Tongue (tissue), 2 donors: ENCODE data around the gene ZNF747. TPM values are rescaled to one million over a fixed set of nuclear protein-coding genes. Genes with fewer than 3 reads are reported as not detected.

Source experiments
- DNase-seq: peaks from one replicate; pipeline ENCODE4 v3.0.0-alpha.2; 2015
- total RNA-seq: library from RNA; depleted of rRNA; stranded (reverse); fragments of >200 nt; gene quantifications from one replicate; pipeline ENCODE4 v1.2.3, GENCODE V29; 2014

ZNF747 gene
- 14.7 TPM for total RNA-seq

DNA sequence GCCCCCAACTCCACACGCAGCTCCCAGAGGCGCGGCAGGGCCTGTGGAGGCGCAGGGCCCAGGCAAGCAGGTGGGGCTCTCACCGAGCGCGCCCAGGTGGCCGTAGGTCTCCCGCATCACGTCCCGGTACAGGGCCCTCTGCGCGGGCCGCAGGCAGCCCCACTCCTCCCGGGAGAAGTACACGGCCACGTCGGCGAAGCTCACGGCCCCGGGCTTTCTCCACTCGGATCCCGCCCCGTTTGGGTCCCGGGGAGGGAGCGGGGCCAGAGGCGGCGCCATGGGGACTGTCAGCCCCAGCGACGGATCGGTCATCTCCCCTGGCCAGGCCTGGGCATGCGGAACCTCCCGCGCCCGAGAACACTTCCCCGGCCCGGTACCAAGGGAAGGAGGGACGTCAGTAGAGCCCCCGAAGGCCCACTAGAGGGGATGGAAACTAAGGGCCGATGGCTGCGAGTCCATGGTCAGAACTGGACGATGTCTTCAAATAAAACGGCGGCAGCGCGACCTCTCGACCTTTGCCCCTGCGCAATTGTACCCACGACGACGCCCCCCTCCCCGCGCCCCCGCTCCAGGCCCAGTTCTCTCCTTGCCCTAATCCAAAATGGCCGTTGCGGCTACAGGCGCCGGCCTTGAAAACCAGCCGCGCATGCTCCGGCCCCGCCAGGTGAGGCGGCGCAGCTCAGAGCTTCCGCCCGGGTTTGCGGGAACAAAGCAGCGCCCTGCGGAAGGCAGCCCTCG, at the start of gene ZNF747:
Gene ZNF747, minus strand, starts transcription at position 491 of the 738 bp plus-strand sequence. Its CDS starts 179 bp downstream, at position 312.
- peak; percentile 97 for DNase-seq

DNA sequence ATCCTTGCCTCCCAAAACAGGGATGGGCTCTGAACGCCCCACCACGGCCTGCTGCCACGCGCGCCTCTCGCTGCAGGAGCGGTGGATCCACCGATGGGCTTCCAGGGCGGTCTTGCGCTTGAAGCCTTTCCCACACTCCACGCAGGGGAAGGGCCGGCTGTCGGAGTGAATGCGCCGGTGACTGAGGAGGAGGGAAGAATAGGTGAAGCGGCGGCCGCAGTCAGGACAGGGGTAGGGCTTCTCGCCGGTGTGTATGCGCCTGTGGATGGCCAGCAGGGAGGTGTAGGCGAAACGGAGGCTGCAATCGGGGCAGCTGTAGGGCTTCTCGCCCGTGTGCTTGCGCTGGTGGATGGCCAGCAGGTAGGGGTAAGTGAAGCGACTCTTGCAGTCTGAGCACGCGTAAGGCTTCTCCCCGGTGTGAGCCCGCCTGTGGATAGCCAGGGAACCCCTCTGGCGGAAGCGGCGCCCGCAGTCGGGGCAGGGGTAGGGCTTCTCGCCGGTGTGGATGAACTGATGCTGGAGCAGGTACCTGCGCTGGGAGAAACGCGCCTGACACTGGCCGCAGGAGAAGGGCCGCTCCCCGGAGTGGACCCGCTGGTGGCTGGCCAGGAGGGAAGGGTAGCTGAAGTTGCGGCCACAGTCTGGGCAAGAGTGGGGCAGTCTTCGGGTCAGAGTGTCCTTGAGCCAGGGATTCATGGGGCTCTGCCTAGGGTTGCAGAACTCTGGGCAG, 48.1 kb upstream of the ZNF747 start:
- no peak for DNase-seq

DNA sequence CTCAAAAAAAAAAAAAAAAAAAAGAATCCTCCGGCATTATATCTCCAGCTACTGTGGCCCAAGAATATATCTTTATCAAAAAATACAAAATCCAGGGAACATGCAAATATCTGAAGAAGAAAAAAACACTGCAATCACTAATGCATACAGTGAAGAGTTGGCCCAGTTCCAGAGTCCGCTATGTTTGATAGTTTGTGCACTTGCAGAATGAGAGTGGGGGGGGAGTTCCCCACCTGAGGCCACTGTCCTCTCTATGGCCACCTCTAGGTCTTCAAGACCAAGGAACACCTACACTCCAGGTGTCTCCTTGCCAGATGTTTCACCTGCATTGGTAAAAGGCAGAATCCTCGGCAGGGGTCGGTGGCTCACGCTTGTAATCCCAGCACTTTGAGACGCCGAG, 46.8 kb upstream of the ZNF747 start:
- no peak for DNase-seq

DNA sequence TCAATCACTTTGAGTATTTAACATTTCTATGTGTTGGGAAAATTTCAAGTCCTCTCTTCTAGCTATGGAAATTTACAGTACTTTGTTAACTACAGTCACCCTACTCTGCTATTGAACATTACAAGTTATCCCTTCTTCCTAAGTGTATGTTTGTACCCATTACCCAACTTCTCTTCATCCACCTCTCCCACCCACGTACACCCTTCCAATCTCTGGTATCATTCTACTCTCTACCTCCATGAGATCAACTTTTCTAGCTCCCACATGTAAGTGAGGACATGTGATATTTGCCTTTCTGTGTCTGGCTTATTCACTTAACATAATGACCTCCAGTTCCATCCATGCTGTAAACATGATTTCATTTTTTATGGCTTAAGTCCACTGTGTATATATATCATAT, 40.0 kb upstream of the ZNF747 start:
- no peak for DNase-seq

DNA sequence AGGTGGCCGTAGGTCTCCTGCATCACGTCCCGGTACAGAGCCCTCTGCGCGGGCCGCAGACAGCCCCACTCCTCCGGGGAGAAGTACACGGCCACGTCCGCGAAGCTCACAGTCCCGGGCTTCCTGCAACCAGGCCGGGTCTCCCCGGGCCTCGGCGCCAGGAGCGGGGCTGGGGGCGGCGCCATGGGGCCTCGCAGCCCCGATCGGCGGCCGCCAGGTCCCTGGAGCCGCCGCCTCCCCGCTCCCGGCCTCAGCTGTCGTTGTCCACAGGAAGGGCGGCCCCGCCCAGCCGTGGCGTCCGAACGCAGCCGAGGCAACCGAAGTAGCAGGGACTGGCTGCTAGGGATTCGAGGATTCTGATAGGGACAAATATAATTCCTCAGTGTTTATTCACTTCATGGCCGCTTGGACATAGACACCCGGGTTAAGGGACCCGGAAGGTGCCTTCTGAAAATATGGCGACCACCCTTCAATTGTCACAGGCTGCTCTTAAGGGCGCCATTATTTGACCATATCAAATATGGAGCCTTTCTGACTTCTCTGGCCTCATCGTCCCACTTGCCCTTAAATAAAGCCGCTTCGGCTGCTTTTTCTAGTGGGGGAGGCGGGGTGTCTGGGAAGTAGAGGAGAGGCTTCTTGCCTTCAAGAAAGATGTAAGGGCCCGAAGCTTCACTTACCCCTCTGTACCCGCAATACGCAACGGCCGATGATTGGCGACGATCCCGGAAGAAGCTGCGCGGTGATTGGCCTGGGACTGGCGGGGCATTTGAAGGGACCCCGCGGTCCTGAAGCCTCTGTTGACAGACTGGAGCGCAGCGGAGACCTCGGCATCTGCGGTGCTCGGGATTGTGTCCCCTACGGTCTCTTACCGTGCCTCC, 37.0 kb upstream of the ZNF747 start, which contains the start of gene ZNF688:
Gene ZNF688, minus strand, starts transcription at position 270 of the 878 bp plus-strand sequence. Its CDS starts 85 bp downstream, at position 185.
- DNase-seq = peak; percentile 99

DNA sequence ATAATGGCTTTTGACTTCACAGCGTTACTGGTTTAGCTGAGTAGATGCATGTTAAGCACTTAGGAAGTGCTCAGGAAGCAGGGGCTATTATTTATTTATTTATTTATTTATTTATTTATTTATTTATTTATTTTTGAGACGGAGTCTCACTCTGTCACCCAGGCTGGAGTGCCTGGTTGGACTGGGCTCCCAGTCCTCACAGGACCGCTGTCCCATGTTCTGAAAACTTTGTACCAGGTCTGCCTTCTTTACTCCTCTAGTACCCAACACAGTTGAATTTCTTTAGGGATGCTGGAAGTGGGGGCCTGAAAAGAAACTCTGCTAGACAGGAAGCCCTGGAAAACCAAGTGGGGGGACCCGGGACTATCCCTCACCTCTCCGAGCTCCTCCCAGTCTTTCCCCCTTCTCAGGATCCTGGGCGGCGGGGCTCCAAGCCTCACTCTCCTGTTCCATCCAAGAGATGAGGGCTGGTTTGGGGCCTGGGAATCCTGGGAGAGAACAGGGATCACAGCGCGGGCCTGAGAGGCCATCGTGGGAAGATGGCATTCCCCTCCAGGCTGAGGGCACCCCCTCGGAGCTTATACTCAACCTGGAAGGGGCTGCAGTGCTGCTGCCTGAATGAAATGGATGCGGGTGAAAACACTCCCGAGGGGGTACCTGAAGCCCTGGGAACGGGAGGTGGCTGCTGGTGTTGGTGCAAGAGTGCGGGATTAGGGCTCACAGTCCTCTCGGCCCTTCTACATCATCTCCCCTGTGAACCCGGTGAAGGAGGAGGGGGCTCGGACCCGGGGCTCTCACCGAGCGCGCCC, 36.2 kb upstream of the ZNF747 start:
- DNase-seq = peak; percentile 68

DNA sequence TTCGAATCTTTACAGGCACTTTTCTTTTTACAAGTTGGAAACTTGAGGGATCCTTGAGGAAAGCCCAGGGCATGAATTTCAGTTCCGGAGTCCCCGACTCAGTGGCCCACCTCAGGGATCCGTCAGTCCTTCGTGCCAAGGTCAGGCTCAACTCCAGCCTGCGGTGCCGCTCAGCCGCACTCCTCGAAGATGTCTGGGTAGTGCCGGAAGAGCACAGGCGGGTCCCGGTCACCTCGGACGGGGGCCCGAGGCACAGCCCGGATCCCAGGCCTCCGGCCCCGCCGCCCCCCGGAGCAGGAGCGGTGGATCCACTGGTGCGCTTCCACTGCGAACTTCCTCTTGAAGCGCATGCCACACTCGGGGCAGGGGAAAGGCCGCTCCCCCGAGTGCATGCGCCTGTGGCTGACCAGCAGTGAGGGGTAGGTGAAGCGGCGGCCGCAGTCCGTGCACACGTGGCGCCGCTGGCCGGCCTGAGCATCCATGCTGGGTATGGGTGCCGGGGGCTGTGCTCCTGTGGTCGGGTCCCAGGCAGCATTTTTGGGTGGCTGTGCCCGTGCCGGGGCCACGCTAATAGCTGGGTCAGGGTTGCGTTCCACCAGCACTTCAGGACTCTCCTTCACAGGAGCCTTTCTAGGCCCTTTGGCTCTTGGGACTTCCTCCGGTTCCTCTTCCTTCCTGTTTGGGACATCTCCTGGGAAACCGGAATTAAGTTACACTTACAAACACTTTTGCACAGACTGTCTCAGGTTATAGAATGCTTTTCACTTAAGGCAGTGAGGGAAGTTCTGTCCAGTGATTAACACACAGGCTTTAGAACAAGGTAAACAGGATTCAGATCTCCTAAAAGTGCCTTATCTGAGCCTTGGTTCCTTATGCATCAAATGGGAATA, 35.3 kb upstream of the ZNF747 start:
- no peak for DNase-seq

DNA sequence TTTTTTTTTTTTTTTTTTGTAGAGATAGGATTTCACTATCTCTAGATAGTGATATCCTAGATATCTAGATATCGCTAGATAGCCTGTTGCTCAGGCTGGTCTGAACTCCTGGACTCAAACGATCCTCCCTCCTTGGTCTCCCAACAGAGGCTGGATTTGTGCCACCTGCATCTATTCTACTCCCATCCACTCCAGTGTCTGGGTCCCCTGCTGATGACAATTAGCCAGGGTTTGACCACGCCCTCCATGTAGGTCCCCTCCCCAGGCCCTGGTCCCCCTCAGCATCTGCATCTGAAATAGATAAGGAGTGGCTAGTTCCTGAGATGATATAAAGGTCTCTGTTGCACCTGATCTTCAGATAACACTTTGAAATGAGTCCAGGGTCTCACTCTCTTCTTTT, 34.6 kb upstream of the ZNF747 start:
- DNase-seq = no peak

DNA sequence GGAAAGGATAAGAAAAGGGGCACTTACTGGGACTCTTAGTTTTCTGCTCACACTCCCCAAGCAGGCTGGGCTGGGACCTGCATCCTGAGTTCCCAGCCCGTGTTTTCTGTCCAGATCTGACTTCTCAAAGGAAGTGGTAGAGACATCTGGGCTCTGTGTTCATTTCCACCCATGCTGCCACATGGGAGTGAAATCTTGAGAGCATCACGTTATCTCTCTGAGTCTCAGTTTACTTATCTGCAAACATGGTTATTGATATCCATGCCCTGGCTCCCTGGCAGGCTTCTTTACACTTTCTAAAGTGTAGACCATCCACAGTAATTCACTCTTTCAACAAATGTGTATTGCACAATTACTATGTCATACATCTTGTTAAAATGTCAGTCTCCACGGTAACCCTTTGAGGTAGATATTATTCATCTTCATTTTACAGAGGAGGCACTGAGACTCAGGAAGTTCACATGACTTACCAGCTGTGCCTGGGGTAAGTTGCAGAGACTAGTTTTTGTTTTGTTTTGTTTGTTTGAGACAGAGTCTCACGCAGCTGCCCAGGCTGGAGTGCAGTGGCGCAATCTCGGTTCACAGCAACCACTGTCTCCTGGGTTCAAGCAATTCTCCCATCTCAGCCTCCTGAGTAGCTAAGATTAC, 33.5 kb upstream of the ZNF747 start:
- DNase-seq = no peak

DNA sequence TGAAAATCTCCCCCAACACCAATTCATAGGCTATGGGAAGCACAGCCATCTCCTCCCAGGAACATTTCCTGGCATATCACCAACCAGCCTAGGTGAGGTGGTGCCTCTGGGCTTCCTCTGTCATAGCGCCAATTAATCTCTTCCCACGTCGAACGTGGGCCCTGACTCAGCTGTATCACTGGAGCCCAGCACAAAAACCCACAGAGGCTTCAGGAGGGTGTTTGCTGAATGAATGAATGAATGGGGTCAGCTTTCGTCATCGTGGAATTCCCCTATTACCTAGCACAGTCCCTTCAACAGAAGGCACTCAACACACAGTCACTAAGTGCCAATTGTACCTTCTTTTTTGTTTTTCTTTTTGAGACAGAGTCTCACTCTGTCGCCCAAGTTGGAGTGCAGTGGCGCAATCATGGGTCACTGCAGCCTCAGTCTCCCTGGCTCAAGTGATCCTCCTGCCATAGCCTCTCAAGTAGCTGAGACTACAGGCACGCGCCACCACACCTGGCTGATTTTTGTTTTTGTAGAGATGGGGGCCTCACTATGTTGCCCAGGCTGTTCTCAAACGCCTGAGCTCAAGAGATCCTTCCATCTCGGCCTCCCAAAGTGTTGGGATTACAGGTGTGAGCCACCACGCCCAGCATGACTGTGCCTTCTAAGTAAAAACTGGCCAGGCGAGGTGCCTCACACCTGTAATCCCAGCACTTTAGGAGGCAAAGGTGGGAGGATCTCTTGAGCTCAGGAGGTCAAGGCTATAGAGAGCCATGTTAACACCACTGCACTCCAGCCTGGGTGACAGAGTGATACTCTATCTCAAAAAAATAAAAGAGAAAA, 32.7 kb upstream of the ZNF747 start:
- no peak for DNase-seq

DNA sequence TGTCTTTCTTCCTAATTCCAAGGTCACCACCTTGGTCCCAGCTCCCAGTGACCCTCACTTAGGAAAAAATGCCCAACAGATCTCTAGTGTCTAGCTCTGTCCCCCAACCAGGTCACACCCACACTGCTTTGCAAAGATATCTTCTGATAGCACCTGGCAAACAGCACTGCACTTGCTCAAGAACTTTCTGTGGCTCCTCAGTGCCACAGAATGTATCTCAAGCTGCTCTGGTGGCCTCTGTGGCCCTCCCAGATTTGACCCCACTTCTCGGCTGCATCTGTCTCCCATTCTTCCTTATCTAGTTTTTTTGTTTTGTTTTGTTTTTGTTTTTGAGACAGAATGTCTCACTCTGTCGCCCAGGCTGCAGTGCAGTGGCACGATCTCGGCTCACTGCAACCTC, 31.9 kb upstream of the ZNF747 start:
- DNase-seq = no peak

DNA sequence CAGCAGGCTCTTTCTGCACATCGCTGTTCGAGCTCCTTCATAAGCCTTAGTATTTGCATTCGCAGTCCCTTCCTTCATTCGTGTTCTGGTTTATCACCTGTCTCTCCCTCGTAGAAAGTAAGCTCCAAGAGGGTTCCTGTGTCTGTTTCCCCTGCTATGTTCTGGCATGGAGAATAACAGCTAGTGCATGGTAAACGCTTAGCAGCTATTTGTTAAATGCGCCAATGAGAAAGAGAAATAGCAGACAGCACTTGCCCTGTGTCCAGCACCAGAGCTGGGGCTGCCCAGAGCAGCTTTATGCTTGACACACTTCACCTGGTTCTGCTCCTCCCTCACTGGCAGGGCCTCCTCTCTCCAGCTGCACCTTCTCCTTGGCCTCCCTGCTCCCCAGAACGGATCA, 31.3 kb upstream of the ZNF747 start:
- no peak for DNase-seq

DNA sequence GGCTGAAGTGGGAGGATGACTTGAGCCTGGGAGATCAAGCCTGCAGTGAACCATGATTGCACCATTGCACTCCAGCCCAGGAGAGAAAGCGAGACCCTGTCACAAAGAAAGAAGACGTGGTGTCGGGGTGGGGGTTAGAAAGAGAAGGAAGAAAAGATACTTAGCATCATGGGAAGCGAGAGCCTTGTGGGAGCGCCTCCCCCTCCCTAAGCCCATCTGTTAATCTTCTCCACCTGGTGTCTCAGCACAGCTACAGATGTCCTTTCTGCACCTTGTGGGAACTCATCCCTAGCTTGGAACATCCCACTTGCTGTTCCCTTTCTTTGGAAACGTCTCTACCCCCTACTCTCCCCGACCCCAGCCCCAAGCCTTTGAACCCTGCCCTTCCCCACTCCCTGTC, 30.9 kb upstream of the ZNF747 start:
- DNase-seq = no peak

DNA sequence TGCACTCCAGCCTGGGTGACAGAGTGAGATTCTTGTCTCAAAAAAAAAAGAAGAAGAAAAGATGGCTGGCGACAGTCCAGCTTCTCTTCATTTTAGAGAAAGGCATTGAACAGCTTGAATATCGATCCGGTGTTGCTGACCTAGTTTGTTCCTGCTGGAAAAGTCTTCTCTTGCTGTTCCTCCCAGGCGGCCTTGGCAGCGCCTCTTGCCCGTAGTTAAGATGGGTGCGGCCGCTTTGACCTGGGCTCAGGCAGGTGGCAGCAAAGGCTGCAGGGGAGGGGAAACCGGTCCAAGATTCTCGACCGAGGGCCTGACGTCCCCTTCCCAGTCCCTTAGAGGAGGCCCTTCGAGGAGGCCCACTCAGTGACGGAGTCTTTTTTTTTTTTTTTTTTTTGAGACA, 27.4 kb upstream of the ZNF747 start:
- no peak for DNase-seq

DNA sequence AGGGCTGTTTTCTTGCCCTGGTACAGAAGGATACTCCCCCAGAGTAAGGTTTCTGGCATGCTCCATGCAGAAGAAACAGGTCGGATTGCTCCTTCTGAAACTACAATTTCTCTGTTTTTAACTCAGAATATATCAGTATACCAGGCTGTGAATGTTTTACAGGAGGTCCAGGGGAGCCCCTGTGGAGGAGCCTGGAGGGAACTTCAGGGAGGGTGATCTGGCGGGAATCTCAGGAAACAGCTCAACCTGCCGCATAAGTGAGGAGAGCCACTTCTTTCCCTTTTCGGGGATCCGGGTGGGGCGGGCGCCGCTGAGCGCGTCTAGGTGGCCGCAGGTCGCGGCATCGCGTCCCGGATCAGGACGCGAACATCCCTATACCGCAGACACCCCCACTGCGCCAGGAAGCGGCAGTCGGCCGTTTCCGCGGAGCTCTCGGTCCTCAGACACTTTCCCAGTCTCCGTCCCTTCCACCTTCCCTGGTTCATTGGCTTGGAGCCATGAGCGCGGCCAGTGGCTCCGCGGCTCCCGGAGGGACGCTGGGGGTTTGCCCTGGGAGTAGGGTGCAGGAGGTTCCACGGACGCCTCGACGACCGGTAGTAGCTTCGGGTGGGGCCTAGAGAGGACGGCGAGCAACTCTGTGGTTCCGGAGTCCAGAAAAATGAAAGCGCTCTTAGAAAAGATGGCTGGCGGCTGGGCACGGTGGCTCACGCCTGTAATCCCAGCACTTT, 26.6 kb upstream of the ZNF747 start:
- DNase-seq = no peak

DNA sequence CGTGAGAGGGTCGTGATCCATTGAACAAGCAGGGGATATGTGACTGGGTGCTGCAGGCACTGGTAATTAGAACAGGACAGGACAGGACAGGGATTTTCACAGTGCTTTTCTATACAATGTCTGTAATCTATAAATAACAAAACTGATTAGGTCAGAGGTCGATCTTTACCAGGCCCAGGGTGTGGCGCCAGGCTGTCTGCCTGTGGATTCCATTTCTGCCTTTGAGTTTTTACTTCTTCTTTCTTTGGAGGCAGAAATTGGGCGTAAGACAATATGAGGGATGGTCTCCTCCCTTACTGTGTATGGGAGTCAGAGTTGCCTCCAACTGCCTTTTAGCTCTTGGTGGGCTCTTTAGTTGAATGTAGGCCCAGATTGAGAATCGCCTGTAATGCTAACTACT, 25.0 kb upstream of the ZNF747 start:
- no peak for DNase-seq

DNA sequence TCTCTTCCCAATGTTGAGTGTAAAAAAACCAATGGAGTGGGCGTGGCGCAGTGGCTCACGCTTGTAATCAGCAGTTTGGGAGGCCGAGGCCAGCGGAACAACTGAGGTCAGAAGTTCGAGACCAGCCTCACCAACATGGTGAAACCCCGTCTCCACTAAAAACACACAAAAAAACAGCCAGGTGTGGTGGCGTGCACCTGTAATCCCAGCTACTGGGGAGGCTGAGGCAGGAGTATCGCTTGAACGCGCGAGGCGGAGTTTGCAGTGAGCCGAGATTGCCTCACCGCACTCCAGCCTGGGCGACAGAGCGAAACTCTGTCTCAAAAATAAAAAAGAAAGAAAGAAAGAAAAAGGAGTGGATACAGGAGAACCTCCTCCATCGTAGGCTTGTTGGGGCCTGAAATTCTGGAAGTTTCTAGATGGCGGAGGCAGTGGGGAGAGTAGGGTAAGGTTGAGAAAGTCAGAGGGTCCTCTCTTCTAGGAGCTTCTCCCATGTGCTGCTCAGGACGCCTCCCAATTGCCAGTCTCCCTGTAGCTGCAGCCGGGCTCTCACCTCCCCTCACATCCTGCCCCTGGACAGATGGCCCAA, 24.2 kb upstream of the ZNF747 start:
- DNase-seq = no peak
